Limb (tissue), 2 donors: Measurements from ENCODE around the gene SBK3.
A peak's percentile ranks its signal among the peaks of the same experiment; 100 is the strongest.
"Not testable (repeated sequence)": the region's sequence is repeated elsewhere in the genome, so short reads cannot be mapped to it uniquely, and the experiment has no call there.

Source experiments
- DNase-seq, 2 donors: peaks; one replicate each; pipeline ENCODE4 v3.0.0-alpha.2; 2016; ENCODE audit errors: extremely low spot score in 2 of 2

SBK3 gene

DNA sequence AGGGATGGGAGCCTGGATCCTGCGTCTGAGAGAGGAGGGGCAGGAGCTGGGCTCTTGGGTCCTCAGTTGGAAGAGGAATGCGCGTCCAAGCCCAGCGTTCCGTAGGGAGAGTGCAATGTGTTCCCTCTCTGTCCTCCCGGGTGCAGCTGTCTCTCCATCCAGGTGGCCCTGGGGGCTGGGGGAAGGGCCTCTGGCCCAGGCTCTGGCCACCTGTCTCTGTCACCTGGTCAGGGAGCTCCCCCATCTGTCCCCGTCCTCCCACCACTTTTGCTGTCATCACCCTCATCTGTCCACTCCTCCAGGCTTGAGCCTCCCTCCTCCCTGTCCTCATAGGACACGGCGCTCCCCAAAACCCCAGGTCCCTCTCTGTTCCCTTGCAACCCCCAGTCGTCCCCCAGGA, 4.7 kb downstream of the SBK3 start:
- DNase-seq: no peak

DNA sequence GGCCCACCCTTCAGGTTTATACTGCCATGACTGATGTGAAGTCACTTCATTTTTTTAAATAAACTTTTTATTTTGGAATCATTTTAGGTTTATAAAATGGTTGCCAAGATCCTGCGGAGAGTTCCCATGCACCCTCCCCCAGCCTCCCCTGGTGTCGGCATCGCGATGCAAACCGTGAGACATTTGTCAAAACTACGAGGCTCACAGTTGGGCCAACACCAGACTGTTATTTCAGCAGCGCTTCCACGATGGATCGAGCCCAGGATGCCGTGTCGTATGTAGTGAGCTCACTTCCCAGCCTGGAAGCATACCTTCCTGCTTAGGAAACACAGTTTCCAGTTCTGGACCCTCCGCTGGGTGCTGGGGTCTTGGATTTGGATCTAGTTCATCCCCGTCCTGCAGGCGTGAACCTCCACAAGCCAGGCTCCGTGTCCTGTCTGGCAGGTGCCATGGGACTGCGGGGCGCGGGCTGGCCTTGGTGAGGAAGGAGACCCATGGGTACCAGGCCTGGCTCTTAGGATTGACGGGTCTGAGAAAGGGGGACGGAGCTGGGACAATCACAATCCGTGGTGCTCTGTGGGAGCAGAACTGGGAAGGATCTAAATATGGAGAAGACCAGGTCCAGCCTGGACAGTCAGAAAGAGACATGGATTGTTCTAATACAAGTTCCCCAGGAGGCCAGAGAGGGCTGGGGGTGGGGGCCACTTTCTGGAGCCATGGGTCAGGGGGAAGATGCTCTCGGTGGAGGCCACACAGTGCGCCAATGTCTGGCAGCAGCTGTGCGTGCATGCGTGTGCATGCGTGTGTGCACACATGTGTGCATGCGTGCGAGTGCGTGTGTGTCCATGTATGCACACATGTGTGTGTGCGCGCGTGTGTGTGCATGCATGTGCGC, 6.0 kb downstream of the SBK3 start:
- DNase-seq: no peak

DNA sequence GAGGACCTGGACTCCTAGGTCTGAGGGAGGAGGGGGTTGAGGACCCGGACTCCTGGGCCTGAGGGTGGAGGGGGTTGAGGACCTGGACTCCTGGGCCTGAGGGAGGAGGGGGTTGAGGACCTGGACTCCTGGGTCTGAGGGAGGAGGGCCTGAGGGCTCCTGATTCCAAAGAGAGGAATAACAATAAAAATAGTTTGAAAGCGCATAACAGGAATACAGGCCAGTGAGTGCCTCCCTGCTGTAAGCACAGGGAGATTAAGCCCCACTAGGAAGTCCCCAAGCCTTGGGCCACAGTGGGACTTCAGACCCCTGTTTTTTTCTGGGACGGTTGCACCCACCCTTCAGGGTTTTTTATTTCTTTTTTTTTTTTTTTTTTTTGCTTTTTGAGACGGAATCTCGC, 7.2 kb downstream of the SBK3 start:
- DNase-seq: no peak

DNA sequence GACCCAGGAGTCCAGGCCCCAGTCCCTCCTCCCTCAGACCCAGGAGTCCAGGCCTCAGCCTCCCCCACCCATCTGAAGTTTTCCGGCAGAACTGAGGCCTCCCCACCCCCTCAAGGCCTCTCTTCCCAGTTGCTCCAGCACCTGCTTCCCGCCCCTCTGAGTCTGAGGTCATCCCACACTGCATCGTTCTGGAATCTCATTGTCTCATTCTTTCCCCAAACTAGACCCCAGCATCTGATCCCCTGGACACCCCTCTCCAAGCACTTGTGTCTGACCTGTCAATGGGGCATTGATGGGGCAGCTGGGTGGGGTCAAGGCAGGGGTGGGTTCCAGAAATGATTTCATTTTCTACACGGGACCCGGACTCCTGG, 7.6 kb downstream of the SBK3 start:
- peak; percentile 62 to 69 for DNase-seq

DNA sequence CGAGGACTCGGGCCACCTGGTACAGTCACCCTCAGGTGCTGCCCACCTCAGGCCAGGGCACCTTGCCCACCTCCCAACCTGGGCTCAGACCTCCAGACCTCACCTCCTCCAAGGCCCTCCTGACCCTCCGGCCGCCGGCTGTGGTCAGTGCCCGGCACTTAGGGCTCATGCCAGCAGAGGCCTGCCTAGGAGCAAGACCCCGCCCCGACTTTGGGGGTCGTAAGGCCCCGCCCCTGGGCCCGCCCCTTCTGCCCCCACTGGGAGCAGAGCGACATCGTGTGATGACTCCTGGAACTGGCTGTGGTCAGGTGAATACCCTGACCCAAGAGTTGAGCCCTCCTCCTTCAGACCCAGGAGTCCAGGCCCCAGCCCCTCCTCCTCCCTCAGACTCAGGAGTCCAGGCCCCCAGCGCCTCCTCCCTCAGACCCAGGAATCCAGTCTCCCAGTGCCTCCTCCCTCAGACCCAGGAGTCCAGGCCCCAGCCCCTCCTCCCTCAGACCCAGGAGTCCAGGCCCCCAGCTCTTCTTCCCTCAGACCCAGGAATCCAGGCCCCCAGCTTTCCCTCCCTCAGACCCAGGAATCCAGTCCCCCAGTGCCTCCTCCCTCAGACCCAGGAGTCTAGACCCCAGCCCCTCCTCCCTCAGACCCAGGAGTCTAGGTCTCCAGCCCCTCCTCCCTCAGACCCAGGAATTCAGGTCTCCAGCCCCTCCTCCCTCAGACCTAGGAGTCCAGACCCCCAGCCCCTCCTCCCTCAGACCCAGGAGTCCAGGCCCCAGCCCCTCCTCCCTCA, 8.2 kb downstream of the SBK3 start, which contains the start of gene SBK2:
Gene SBK2, minus strand, starts transcription at position 183 of the 790 bp plus-strand sequence. CDS start 839 bp downstream, outside the sequence.
- peak in 1 of 2 donors; percentile 63 for DNase-seq

DNA sequence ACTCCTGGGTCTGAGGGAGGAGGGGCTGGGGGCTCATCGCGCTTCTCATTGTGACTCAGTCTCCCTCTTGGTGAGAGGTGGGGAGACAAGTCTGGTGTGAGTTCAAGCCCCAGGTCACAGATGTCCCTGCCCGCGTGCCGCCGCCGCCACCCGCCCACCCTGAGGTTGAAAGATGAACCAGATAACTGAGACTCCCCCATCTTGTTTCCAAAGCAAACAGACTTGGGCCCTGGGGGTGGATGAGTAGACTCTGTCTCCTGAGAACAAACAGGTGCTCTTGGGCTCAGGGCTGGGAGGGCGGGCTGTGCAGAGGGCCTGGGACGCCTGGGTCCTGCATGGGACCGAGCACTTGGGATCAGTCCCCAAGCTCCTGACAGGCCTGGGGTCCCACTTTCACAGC, 9.0 kb downstream of the SBK3 start:
- DNase-seq: no peak

DNA sequence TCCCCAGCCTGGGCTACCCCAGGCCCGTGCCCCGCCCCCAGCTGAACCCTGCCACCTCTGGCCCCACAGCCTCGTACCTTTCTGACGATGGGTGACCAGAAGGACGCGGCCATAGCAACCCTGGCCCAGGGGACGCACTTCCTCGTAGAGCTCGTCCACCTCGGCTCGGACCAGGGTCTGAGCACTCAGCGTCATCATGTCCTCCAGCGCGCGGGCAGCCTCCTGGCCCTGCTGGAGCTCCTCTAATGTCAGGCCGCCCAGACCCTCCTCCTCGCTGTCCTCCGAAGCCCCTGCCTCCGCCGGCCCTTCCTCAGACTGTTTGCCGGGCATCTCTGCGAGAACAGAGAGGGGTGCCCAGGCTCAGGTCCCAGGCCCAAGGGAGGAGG, 9.4 kb downstream of the SBK3 start:
- no peak for DNase-seq

DNA sequence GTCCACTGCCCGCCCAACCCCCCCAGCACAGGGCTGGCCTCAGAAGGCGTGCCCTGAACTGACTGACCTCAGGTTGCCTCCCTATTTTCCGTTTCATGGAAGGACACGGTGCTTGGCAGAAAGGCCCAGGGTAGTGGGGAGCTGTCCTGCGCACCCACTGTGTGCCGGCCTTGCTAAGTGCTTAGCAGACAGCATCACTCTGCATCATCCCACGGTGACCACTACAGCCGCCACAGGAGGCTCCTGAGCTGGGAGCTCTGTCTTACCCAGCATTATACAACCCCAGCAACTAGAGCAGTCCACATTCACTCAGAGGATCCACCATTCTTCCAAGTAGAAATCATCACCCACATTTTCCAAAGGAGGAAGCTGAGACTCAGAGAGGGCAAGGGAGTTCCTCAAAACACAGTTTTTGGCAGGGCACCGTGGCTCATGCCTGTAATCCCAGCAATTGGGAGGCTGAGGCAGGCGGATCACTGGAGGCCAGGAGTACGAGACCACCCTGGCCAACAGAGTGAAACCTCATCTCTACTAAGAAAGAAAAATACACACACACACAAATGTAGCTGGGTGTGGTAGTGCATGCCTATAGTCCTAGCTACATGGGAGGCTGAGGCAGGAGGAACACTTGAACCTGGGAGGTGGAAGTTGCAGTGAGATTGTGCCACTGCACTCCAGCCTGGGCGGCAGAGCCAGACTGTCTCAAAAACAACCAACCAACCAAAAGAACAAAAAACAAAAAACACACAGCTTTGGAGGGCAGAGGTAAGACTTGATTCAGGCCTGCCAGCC, 10.0 kb downstream of the SBK3 start:
- DNase-seq: no peak

DNA sequence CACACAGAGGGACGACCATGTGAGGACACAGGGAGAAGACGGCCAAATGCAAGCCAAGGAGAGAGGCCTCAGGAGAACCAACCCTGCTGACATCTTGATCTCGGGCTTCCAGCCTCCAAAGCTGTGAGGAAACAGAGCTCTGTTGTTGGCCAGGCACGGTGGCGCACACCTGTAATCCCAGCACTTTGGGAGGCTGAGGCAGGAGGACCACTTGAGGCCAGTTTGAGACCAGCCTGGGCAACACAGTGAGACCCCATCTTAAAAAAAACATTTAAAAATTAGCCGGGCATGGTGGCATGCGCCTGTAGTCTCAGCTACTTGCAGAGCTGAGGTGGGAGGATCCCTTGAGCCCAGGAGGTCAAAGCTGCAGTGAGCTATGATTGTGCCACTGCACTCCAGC, 11.1 kb downstream of the SBK3 start:
- not testable (repeated sequence) for DNase-seq

DNA sequence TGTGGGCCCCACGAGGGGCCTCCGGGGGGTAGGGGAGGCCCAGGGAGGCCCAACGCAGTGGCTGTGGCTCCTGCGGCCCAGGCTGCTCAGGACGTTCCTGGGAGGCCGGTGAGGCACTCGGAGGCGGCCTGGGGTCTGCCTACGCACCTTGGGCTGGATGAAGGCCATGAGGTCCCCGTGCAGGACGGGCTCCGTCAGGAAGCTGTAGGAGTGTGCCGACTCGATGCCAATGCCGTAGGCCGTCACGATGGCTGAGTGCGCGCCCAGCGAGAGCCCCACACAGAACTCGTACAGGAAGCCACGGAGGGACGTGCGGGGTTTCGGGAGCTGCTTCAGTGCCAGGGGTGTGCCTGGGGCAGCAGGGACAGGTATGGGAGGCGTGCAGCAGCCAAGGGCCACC, 14.3 kb downstream of the SBK3 start:
- DNase-seq: no peak

DNA sequence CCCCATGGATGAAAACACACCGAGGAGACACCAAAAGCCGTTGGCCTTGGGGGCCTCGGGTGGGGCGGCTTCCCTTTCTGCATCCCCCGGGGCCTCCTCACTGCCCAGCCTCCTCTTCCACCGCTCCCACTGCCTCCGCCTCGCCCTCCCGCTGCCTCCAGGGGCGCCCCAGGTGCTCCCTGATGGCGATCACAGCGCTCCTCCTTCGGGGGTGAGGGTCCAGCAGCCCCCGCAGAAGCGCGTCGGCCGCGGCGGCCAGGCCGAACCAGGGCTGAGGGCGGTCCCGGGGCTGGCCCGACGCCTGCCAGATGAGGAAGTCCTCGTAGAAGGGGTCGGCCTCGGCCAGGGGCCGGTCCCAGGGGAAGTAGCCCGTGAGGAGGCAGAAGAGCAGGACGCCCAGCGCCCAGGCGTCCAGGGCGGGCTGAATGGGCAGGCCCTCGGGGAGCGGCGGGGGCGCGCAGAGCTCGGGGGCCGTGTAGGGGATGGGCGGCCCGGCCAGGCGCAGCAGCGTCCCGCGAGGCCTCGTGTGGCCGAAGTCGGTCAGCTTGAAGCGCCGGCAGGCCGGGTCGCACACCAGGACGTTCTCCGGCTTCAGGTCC, 15.6 kb downstream of the SBK3 start:
- no peak for DNase-seq

DNA sequence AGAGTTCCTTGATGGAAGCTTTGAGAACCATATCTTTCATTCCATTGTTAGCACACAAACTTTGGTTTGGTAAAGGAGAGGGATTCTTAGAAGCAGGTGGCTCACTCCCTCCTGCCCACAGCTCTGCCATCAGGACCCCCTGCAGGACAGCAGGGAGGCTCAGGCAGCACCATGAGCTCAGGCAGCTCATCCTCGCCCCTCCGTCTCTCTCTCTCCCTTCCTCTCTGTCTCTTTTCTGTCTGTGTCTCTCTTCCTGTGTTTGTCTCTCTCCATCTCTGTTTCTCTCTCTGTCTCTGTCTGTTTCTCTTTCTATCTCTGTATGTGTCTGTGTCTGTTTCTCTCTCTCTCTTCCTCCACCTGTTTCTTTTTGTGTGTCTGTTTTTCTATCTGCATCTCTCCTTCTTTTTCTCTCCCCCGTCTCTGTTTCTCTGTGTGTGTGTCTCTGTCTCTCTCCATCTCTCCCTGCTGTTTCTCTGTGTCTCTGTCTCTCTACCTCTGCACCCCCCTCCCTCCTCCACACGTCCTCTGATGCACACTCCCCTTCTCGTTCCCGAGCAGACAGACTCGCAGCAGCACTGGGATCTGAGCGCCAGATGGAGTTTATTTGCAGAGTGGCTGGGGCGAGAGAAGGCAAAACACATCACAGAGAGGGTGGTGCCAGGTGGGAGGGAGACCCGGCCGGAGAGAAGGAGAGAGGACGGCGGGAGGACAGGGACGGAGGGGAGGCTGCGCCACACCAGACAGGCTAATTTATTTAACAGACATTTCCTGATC, 17.1 kb downstream of the SBK3 start:
- DNase-seq: no peak

DNA sequence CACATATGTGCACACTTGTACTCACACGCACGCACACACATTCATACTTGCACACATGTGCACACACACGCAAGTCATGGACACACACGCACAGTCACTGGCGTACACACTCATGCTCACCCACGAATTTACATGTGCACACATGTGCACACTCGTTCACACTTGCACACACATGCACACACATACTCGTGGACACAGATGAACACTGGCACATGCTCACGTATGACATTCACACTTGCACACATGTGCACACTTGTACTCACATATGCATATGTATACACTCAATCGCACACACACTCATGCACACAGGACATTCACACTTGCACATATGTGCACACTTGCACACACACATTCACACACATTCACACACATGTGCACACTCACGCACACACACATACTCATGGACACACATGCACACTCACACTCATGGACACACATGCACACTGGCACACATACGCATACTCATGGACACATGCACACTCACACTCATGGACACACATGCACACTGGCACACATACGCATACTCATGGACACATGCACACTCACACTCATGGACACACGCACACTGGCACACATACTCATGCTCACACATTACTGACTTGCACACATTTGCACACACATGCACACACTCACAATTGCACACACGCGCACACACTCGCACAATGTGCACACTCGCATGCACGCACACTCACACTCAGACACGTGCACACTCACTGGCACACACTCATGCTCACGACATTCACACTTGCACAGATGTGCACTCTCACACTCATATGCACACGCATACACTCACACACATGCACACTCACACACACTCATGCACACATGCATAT, 17.9 kb downstream of the SBK3 start:
- DNase-seq: no peak

DNA sequence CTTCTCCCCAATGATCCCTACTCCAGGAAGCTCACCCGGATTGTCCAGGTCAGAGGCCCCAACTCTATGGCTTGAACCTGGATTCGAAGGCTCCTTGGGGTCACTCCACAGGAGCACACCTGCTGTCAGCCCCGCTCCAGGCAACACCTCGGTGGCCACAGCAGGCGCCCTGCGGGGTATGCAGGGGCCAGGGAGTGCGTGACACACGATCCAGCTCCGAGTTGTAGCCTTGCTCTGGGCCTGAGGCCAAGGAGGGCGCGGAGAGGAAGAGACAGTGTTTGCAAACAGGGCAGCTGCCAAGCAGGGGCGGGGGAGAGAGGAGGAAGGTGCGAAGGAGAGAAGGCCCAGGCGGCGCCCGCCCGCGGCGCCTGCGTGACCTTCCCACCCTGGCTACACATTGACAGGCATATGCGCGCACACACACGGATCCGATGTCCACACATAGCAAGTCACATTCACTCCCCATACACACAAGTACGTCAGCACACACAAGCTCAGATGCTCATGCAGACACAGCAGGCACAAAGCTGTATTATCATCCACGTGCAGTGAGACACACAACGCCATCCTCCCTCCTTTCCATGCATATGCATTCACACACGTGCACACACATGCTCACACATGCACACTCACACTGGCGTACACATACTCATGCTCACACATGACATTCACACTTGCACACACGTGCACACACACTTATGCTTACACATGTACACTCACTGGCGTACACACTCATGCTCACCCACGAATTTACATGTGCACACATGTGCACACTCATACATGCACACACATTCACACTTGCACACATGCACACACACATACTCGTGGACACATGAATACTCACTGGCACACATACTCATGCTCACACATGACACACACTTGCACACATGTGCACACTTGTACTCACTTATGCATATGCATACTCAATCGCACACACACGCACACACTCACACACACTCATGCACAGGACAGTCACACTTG, 18.8 kb downstream of the SBK3 start:
- DNase-seq: peak in 1 of 2 donors; percentile 81

DNA sequence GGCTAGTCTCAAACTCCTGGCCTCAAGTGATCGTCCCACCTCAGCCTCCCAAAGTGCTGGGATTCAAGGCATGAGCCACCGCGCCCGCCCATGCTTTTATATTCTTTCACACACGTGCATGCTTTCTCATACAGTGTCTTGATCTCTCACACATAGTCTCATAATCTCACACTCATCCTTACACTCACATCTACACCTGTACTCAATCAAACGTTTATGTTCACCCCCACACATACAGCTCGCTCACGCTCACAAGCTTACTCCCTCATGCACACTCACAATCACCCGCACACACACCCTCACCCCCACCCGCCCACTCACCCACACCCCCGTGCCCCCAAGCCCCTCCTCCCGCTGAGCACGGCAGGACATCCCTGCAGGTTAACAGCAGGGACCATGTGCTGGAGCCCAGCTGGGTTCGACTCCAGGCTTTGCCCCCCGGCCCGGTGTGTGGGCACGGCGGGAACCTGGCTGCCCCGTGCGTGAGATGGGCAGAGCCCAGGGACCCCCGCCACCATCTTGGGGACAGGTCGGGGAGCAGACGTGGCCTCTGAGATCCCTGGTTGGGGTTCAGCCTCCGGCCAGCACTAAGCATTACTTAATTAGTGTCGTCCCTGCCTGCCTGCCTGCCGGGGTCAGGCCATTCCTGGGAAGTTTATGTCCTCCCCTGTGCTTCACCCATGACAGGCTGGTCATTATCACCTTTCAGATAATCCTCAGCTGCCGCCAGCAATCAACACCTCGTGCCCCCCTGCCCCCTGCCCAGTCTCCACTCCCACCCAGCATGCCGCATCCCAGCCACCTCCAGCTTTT, 19.8 kb downstream of the SBK3 start:
- DNase-seq: no peak

DNA sequence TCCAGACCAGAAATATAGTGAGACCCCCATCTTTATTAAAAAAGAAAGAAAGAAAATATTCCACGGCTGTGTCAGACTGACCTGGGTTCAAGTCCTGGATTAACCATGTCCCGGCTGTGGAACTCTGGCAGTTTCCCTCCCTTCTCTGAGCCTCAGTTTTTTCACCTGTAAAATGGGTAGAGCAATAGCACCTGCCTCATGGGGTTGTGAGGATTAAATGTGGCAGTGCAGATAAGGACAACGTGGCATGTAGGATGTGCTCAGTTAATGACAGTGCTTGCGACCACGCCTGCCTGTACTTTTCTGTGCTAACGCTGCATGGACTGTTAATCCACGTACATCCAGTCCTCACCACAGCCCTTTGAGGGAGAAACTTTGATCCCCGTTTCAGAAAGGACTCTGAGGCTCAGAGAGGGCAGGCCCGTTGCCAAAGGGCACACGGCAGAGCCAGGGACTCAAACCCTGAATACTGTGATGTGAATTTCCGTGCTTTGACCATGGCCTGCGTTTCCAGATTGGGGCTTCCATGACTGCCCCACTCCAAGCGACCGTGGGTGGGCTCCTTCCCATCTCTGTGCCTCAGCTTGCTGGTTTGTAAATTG, 24.6 kb downstream of the SBK3 start:
- DNase-seq: no peak
